Activated B cell treated with CpG ODN at 0.5 μM for 24 hours (primary cell): ENCODE results near the gene TTC9. TPM values are rescaled to one million over a fixed set of nuclear protein-coding genes. Genes with fewer than 3 reads are reported as not detected.

ENCODE experiments used
- ATAC-seq: fragments of 200-7000 bp; cut with Tn5 transposase; one replicate; pipeline ENCODE4 v1.10.0; 2021; ENCODE audit warnings: low read depth, mild to moderate bottlenecking, moderate library complexity
- CTCF ChIA-PET: fragments of 350-600 bp; sonication (Branson Sonifier 250); formaldehyde crosslinking; loops from one replicate; lab custom pipeline; 2021; ENCODE audit warnings: antibody characterized with exemption; lab: Charles Lee
- POLR2A ChIA-PET: fragments of 350-600 bp; sonication (Branson Sonifier 250); formaldehyde crosslinking; loops from one replicate; lab custom pipeline; 2021; ENCODE audit warnings: antibody characterized with exemption; lab: Charles Lee
- DNase-seq: peaks from one replicate; pipeline ENCODE4 v3.0.0; 2022
- H3K27ac Mint-ChIP-seq: one replicate; pipeline ENCODE4 v1.8.0; 2020; ENCODE audit warnings: mixed read lengths
- H3K27me3 Mint-ChIP-seq: one replicate; pipeline ENCODE4 v1.8.0; 2021; ENCODE audit warnings: mixed read lengths
- H3K36me3 Mint-ChIP-seq: one replicate; pipeline ENCODE4 v1.8.0; 2021; ENCODE audit warnings: low read depth, mixed read lengths
- H3K4me1 Mint-ChIP-seq: one replicate; pipeline ENCODE4 v1.8.0; 2021; ENCODE audit warnings: mixed read lengths
- H3K4me3 Mint-ChIP-seq: one replicate; pipeline ENCODE4 v1.8.0; 2020; ENCODE audit warnings: mild to moderate bottlenecking, mixed read lengths
- H3K9me3 Mint-ChIP-seq: one replicate; pipeline ENCODE4 v1.8.0; 2020; ENCODE audit warnings: mixed read lengths
- CTCF ChIP-seq: fragments of 200-600 bp; IDR thresholded peaks from one replicate; pipeline ENCODE4 v1.8.0; 2022; ENCODE audit warnings: antibody characterized with exemption, mild to moderate bottlenecking
- intact Hi-C: fragments of 100-400 bp; cut with micrococcal nuclease; formaldehyde crosslinking; loops from one replicate; pipeline ENCODE4 v1.15.1; 2024
- total RNA-seq: library from RNA; stranded (reverse); gene quantifications from 2 replicates; pipeline ENCODE4 v1.2.3, GENCODE V29; 2022

The TTC9 gene
- total RNA-seq, 1 donor from 2014 or later = 12.4 TPM

DNA sequence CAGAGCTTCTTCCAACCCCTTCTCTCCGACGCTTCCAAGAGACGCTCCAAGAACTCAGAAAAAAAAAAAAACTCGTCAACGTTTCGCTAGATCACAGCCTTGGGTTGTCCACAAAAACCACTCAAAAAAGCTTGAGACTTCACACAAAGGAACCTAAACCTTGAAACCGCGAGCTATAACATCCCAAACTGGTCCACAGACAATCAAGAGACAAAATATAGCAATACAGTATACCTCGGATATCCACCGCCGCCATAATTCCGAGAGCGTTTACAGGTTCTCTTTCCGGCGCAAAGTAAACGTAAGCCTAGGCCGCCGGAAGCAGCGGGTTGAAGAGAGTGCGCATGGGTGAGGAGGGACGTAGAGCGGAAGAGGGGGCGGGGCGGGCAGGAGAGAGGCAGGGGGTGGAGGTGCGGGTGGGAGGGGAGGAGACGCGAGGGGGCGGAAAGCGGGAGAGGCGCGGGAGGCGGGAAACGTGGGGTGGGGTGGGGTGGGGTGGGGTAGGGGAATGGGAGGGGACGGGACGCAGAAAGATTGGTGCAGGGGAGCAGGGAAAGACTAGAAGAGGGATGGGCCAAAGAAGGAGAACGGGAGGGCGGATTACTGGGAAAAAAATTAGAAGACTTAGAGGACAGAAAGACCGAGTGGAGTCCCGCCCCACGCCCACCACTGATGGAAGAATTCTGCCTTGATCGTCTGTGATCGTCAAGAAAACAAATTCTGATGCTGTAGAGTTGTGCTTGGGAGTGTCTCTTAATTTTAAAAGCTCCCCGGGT is 41.1 kb upstream of the TTC9 start, which contains the start of gene MED6:
Gene MED6 (minus strand): TSS at position 274 of the 776 bp plus-strand sequence. CDS start 18 bp downstream, at position 256.
- peak within 1 kb of the TSS; percentile 94 for H3K27ac Mint-ChIP-seq
- no peaks in the 10 kb centered on the region for H3K9me3 Mint-ChIP-seq
- TF ChIP-seq CTCF = no peak
- CTCF ChIA-PET = interaction anchor here (0.6 to 1.9 kb wide), 3 partner anchors 18 to 113 kb away, joined by 3 to 9 read pairs (median 4); no protein-coding TSS in a partner anchor
- POLR2A ChIA-PET = interaction anchor here (0.6 to 2.7 kb wide), 11 partner anchors 13 to 715 kb away, joined by 3 to 15 read pairs (median 5); partner anchors contain the start of genes COX16, MAP3K9, PCNX1 and TTC9
- no peaks in the 10 kb centered on the region for H3K27me3 Mint-ChIP-seq
- H3K4me3 Mint-ChIP-seq = peak within 1 kb of the TSS; percentile 99
- H3K36me3 Mint-ChIP-seq = peaks cover 24% of the 10 kb centered on the region
- ATAC-seq (peak; percentile 99), DNase-seq (peak; percentile 77)
- peaks cover 43% of the 10 kb centered on the region for H3K4me1 Mint-ChIP-seq
- intact Hi-C loops = loop anchor here (1.0 to 2.0 kb wide), 7 partner anchors 41 to 307 kb away; partner anchors contain the start of genes COX16, MAP3K9, PCNX1 and TTC9

DNA sequence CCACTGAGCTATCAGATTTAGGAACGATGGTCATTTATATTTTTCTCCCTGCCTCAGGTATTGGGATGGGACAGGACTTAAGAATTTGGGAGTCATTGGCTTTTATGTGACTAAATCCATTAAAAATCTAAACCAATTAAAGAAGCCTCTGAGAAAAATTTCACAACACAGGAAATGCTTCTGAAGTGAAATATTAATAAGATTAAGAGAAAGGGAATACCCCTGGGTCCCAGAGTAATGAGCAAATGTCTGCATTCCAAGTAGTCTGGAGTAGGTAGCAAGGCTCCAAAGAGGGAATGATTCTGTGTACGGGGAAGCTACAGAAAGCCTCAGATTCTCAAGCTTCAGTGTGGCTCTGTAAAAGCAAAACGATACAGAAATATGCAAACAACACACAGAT is 40.6 kb upstream of the TTC9 start:
- TF ChIP-seq CTCF = no peak
- no peaks in the 10 kb centered on the region for H3K27me3 Mint-ChIP-seq
- DNase-seq (no peak), ATAC-seq (no peak)
- peak overlapping the region; percentile 99 for H3K4me3 Mint-ChIP-seq
- H3K9me3 Mint-ChIP-seq = no peaks in the 10 kb centered on the region
- peaks cover 18% of the 10 kb centered on the region for H3K36me3 Mint-ChIP-seq
- intact Hi-C loops = loop anchor here (2.0 kb wide), 1 partner anchor 208 kb away; the partner anchor contains the start of gene MAP3K9
- ChIA-PET POLR2A (interaction anchor here (1.0 to 2.7 kb wide), 5 partner anchors 40 to 306 kb away, joined by 3 to 15 read pairs (median 8); partner anchors contain the start of genes COX16, MAP3K9, PCNX1 and TTC9), CTCF (interaction anchor here (1.0 to 1.9 kb wide), 2 partner anchors 42 to 112 kb away, joined by 3 to 9 read pairs; no protein-coding TSS in a partner anchor)
- peak overlapping the region; percentile 94 for H3K27ac Mint-ChIP-seq
- peaks cover 43% of the 10 kb centered on the region for H3K4me1 Mint-ChIP-seq

DNA sequence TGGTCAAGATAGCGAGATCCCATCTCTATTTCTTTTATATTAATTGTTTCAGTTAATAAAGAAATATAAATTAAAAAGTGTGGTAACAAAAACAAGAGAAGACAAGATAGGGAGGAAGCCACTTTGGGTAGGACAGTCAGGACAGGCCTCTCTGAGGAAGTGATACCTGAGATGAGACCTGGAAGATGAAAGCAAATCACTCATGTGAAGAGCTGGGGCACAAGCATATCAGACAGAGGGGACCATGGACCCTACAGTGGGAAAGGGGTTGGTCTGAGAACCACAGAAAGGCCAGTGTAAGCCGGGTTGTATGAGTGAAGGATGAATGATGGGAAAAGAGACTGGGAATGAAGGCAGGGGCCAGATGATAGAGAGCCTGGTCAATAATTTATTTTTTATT is 39.5 kb upstream of the TTC9 start:
- TF ChIP-seq CTCF = no peak
- H3K4me1 Mint-ChIP-seq = peaks cover 43% of the 10 kb centered on the region
- no peak for DNase-seq
- ChIA-PET CTCF (interaction anchor here (1.4 to 1.9 kb wide), 2 partner anchors 111 to 216 kb away, joined by 5 to 9 read pairs; no protein-coding TSS in a partner anchor), POLR2A (interaction anchor here (2.5 to 2.7 kb wide), 2 partner anchors 39 to 207 kb away, joined by 8 to 15 read pairs; partner anchors contain the start of genes MAP3K9 and TTC9)
- H3K4me3 Mint-ChIP-seq = no peak overlapping the region
- intact Hi-C loops = no loop called here
- H3K36me3 Mint-ChIP-seq = peaks cover 9% of the 10 kb centered on the region
- H3K27ac Mint-ChIP-seq = no peak overlapping the region
- H3K27me3 Mint-ChIP-seq = no peaks in the 10 kb centered on the region
- H3K9me3 Mint-ChIP-seq = no peaks in the 10 kb centered on the region
- ATAC-seq = peak; percentile 29

GRCh38 chr14:70611216-70611615 is 30.5 kb upstream of the TTC9 start:
- ATAC-seq (no peak), DNase-seq (no peak)
- H3K36me3 Mint-ChIP-seq = peaks cover 4% of the 10 kb centered on the region
- CTCF ChIA-PET = no interaction called here
- no peak overlapping the region for H3K27ac Mint-ChIP-seq
- no peaks in the 10 kb centered on the region for H3K9me3 Mint-ChIP-seq
- intact Hi-C loops = no loop called here
- H3K4me1 Mint-ChIP-seq = no peaks in the 10 kb centered on the region
- H3K4me3 Mint-ChIP-seq = no peak overlapping the region
- H3K27me3 Mint-ChIP-seq = no peaks in the 10 kb centered on the region
- POLR2A ChIA-PET = no interaction called here
- no peak for TF ChIP-seq CTCF

GRCh38 chr14:70616646-70617045 is 25.1 kb upstream of the TTC9 start:
- Mint-ChIP-seq H3K27me3 (no peaks in the 10 kb centered on the region), H3K27ac (no peak overlapping the region), H3K9me3 (no peaks in the 10 kb centered on the region), H3K4me3 (no peak overlapping the region), H3K4me1 (no peaks in the 10 kb centered on the region), H3K36me3 (peaks cover 3% of the 10 kb centered on the region)
- ATAC-seq = no peak
- POLR2A ChIA-PET = no interaction called here
- intact Hi-C loops = no loop called here
- DNase-seq = no peak
- CTCF ChIA-PET = interaction anchor here (2.7 kb wide), 1 partner anchor 96 kb away, joined by 14 read pairs; no protein-coding TSS in a partner anchor
- TF ChIP-seq CTCF = no peak
